ENCODE data around the gene PACSIN1. TPM values are rescaled to one million over a fixed set of nuclear protein-coding genes. Genes with fewer than 3 reads are reported as not detected.

Gene PACSIN1
- total and polyA plus RNA-seq, 10 of the 15 experiments (the other 5 are each of a cell fraction or from before 2014, with no cell fraction given): 0.50 to 9.4 (median 2.8) TPM

- TF ChIP-seq BHLHE40 (IDR thresholded peaks at IDR 0.05; ENCODE audit: borderline replicate concordance in 1 of 2, low read depth in 2 of 2, low read length in 1 of 2) (peak; percentile 76 to 81; a peak in 3 of 4 replicates), EED (IDR thresholded peaks at IDR 0.05; ENCODE audit: low read depth) (peak; percentile 82), POLR2AphosphoS5 (IDR thresholded peaks at IDR 0.05; ENCODE audit: low read length) (no peak), EP300 (IDR thresholded peaks at IDR 0.05; ENCODE audit: borderline replicate concordance in 1 of 2, control insufficient read depth in 1 of 2, low read depth in 2 of 2, low read length in 2 of 2) (peak in 1 of 2 experiments; percentile 78; a peak in 2 of 4 replicates), ZNF687 (IDR thresholded peaks at IDR 0.05) (peak; percentile 61), IKZF2 (IDR thresholded peaks at IDR 0.05) (peak; percentile 91 to 93), MTA2 (IDR thresholded peaks at IDR 0.05; ENCODE audit: low read depth) (peak; percentile 70), PKNOX1 (IDR thresholded peaks at IDR 0.05) (no peak), ATF3 (IDR thresholded peaks at IDR 0.05; ENCODE audit: borderline replicate concordance, extremely low read depth, low read depth, low read length) (no peak), NR2C2 (IDR thresholded peaks at IDR 0.05; ENCODE audit: borderline replicate concordance, control insufficient read depth, insufficient read length, low read depth) (no peak), WRNIP1 (IDR thresholded peaks at IDR 0.05; ENCODE audit: borderline replicate concordance, low read depth, low read length) (no peak), NR2F1 (conservative IDR thresholded peaks at IDR 0.05) (peak; percentile 92), FOXK2 (IDR thresholded peaks at IDR 0.05) (no peak), CHD1 (IDR thresholded peaks at IDR 0.05; ENCODE audit: low read depth, low read length) (no peak), BMI1 (IDR thresholded peaks at IDR 0.05; ENCODE audit: borderline replicate concordance) (peak; percentile 12; the same call in 1 of the 2 replicates), KAT2A (conservative IDR thresholded peaks at IDR 0.05; ENCODE audit: control insufficient read depth, low read depth, low read length) (no peak), NBN (IDR thresholded peaks at IDR 0.05) (peak; percentile 87), GATAD2B (conservative IDR thresholded peaks at IDR 0.05; ENCODE audit: low read depth) (peak; percentile 75), SMAD1 (IDR thresholded peaks at IDR 0.05; ENCODE audit: low read depth, partially characterized antibody) (no peak), TCF3 (IDR thresholded peaks at IDR 0.05; ENCODE audit: borderline replicate concordance, insufficient read depth, low read depth, low read length) (0 out of 2 replicates have a peak, but pooled peaks have one; percentile 16)
Observed at GRCh38 chr6:34468378-34468892, 2.6 kb downstream of the PACSIN1 start (continued).

Data from GM12878 (cell line).